GM21515 (cell line): ENCODE results near the gene SSNA1.

ENCODE experiments used
- ATAC-seq: cut with Tn5 transposase; IDR thresholded peaks from one replicate; pipeline ENCODE4 v1.9.1; 2021; ENCODE audit not compliant: unreplicated experiment

The SSNA1 gene

GRCh38 chr9:137150617-137151457 lies 37.6 kb upstream of the SSNA1 start:
- peak; percentile 42 for ATAC-seq

GRCh38 chr9:137152844-137153405 lies 35.6 kb upstream of the SSNA1 start:
- ATAC-seq: no peak

GRCh38 chr9:137156567-137157375 lies 31.7 kb upstream of the SSNA1 start:
- no peak for ATAC-seq

DNA sequence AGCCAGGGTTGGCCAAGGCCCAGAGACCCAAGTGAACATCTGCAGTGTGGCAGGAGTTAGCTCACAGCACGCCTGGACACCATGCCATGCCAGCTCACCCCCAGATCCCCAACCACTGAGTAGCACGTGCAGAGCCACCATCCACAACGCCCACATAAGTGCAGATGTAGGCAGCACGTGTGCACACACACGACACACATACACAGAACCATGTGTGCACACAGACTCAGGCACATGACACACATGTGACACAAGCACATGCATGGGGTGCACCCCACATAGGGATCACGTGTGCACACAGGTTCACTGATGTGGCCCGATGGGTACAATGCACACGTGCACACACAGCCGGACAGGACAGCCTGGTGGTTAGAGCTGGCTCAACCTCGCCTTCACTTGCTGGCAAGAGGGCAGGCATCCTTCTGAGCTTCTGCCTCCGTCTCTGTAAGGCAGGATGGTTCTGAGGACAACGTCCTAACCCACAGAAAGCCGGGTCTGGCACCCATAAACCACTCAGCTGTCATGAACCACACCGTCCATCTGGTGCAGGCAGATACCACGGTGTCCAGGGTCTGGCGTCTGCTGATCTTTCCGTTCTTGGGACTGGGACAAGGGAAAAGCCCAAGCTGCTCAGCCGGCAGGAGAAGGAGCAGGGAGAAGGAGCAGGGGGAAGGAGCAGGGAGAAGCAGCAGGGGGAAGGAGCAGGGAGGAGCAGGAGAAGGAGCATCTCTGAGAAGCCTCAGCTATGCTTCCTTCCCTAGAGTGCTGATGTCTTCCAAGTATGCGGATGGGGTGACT lies 30.7 kb upstream of the SSNA1 start:
- no peak for ATAC-seq

DNA sequence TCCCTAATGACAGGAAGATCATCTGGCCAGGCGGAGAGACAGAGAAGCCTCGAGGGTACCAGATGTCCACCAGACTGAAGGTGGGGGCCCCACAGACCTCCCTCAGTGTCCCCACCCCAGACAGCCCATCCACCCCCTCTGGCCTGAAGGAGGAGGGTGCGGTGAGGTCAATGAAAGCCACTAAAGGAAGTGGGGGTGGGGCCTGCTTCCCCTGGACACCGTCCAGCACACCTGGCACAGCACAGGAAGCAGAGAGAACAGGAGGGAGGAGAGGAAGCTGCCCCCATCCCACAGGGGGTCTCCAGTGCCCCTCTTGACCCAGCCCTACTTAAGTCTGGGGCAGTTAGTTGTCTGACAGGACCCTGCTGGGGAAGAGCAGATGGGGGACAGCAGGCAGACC lies 29.9 kb upstream of the SSNA1 start:
- no peak for ATAC-seq

DNA sequence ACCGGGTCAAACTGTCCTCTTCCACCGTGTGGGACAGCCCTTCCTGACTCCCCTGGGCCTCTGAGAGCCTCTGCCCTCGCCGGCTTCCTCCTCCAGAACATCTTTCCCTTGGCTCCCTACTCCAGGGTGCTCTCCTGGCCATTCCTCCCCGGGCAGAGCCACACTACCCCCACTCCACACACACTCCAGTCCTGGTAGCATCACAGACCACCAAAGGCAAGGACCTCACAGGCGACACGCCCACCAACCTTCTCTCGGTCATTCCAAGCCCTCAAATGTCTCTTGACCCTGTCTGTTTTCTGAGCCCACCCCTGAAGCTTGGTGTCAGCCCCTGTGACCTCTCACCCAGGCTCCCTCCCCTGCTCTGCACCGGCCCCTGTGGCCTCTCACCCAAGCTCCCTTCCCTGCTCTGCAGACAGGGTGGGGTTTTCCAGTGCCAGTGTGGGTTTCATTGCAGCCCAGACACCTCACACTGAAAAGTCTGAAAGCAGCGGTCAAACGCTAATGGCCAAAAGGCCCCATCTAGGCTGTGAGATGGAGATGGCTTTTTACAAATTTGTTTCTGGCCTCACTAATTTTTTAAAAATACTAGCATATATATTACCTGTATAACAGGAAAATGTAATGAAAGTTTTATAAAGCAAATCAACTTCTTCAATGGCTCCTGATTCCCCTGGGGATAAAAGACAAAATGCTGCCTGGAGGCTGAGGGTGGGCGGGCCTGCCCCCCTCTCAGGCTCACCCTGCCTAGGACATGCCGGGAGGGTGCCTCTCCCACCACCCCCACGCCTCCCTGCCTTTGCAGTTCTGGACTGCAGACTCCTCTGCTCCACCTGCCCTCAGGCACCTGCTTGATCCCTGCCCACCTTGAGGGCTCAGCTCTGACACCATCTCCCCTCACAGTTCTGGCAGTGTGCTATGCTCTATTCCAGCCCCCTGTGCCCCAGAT lies 29.1 kb upstream of the SSNA1 start:
- no peak for ATAC-seq

DNA sequence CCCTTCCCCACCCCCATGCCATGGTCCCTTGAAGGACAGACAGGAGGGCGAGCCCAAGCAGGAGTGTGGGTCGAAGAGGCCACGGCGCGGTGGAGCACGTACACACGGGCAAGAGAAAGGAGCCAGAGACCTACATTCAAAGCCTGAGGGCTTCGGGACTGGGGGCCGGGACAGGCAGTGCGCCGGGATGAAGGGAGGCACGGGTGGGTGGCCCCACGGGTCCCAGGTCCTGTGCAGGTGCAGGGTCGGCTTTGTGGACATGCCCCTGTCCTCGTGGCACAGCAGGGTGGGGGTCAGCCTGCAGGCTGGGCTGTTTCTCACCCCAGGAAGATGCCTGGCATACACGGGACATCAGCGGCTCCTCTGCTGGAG lies 28.4 kb upstream of the SSNA1 start:
- ATAC-seq: no peak

DNA sequence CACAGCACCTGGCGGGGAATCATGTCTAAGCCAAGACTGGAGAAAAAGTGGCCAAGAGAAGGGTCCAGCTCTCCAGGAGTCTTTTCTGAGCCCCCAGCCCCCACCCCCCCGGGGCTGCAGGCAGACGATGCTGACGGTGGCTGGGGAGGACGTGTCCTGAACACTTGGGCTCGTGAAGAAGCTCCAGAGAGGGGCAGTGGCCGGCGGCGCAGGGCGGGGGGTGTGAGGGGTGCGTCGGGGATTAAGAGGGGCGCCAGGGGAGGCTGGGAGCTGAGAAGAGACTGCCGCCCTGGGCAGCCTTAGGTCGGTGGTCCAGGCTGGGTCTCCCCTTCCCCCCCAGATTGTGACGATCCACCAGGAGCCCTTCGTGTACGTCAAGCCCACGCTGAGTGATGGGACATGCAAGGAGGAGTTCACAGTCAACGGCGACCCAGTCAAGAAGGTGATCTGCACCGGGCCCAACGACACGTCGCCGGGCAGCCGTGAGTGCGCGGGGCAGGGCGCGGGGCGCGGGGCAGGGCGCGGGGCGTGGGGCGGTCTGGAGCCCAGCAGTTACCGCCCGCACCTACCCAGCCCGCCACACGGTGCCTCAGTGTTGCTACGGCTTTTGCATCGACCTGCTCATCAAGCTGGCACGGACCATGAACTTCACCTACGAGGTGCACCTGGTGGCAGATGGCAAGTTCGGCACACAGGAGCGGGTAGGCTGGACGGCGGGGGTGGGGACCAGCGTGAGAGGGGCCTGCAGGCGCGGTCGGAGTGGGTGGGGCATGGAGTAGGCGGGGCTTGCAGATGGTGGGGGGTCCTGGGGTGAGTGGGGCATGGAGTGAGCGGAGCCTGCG lies 27.5 kb upstream of the SSNA1 start:
- no peak for ATAC-seq

GRCh38 chr9:137161558-137162486 lies 26.7 kb upstream of the SSNA1 start:
- no peak for ATAC-seq

GRCh38 chr9:137162505-137163364 lies 25.7 kb upstream of the SSNA1 start:
- ATAC-seq: no peak

- no peak for ATAC-seq
Measured at GRCh38 chr9:137163365-137163715, 25.1 kb upstream of the SSNA1 start.

GRCh38 chr9:137163805-137164204 lies 24.7 kb upstream of the SSNA1 start:
- ATAC-seq: no peak

- no peak for ATAC-seq
Measured at GRCh38 chr9:137164370-137165249, 23.9 kb upstream of the SSNA1 start.

- ATAC-seq: no peak
Measured at GRCh38 chr9:137165250-137165836, 23.1 kb upstream of the SSNA1 start.

- no peak for ATAC-seq
Measured at GRCh38 chr9:137166380-137167229, 21.9 kb upstream of the SSNA1 start.
